PC-3 (cell line): Measurements from ENCODE around the gene KLHDC8A. TPM values are rescaled to one million over a fixed set of nuclear protein-coding genes. Genes with fewer than 3 reads are reported as not detected.

Experiments used
- ATAC-seq: fragments of 200-7000 bp; cut with Tn5 transposase; 2 replicates; pipeline ENCODE4 v1.9.1; 2020; ENCODE audit warnings: mild to moderate bottlenecking, moderate library complexity
- BruUV-seq: library from RNA; stranded (reverse); fragments of 400-500 nt; replicated peaks from 2 replicates; lab custom pipeline; 2021; lab: Mats Ljungman, UMichigan
- CTCF ChIA-PET: fragments of 300-600 bp; sonication (Branson Sonifier 250); formaldehyde crosslinking; loops from one replicate; lab custom pipeline; 2022; ENCODE audit warnings: antibody characterized with exemption; lab: Charles Lee
- POLR2A ChIA-PET: fragments of 300-600 bp; sonication (Branson Sonifier 250); formaldehyde crosslinking; loops from one replicate; lab custom pipeline; 2022; ENCODE audit warnings: antibody characterized with exemption; ENCODE audit not compliant: unreplicated experiment; lab: Charles Lee
- DNase-seq: peaks from one replicate; pipeline ENCODE4 v3.0.0-alpha.2; 2015
- H2AFZ ChIP-seq: fragments of 300-600 bp; sonication (generic); 2 replicates; pipeline ENCODE4 v1.6.0; 2016; ENCODE audit warnings: antibody characterized with exemption, low read length
- H3F3A ChIP-seq: fragments of 300-600 bp; sonication (generic); one replicate; pipeline ENCODE4 v1.6.0; 2017; ENCODE audit warnings: antibody characterized with exemption, low read length, control low read depth, mild to moderate bottlenecking; ENCODE audit not compliant: unreplicated experiment
- H3K27ac ChIP-seq: fragments of 300-600 bp; sonication (generic); 2 replicates; pipeline ENCODE4 v1.5.1; 2016; ENCODE audit warnings: mild to moderate bottlenecking, low read length
- H3K27me3 ChIP-seq: fragments of 300-600 bp; sonication (generic); 2 replicates; pipeline ENCODE4 v1.6.1; 2016; ENCODE audit warnings: low read length, mixed read lengths
- H3K36me3 ChIP-seq: fragments of 300-600 bp; sonication (generic); 2 replicates; pipeline ENCODE4 v1.6.1; 2016; ENCODE audit warnings: low read depth, mixed run types, low read length, mixed read lengths
- H3K4me1 ChIP-seq: fragments of 300-600 bp; sonication (generic); 2 replicates; pipeline ENCODE4 v1.5.1; 2016; ENCODE audit warnings: low read length; ENCODE audit not compliant: insufficient read depth
- H3K4me2 ChIP-seq: fragments of 300-600 bp; sonication (generic); 2 replicates; pipeline ENCODE4 v1.6.0; 2016; ENCODE audit warnings: low read length
- H3K4me3 ChIP-seq: fragments of 300-600 bp; sonication (generic); 2 replicates; pipeline ENCODE4 v1.5.1; 2016; ENCODE audit warnings: mild to moderate bottlenecking, low read length, mixed read lengths
- H3K79me2 ChIP-seq: fragments of 300-600 bp; sonication (generic); 2 replicates; pipeline ENCODE4 v1.6.1; 2017; ENCODE audit warnings: low read length, mixed read lengths
- H3K9ac ChIP-seq: fragments of 300-600 bp; sonication (generic); 2 replicates; pipeline ENCODE4 v1.6.0; 2016; ENCODE audit warnings: mild to moderate bottlenecking, low read length
- H3K9me2 ChIP-seq: fragments of 300-600 bp; sonication (generic); replicated peaks from 2 replicates; pipeline ENCODE4 v1.6.1; 2016; ENCODE audit warnings: mixed run types, low read length, mixed read lengths
- H3K9me3 ChIP-seq: fragments of 300-600 bp; sonication (generic); 2 replicates; pipeline ENCODE4 v1.6.1; 2016; ENCODE audit warnings: low read length, mixed read lengths
- H4K20me1 ChIP-seq: fragments of 300-600 bp; sonication (generic); 2 replicates; pipeline ENCODE4 v1.6.1; 2016; ENCODE audit warnings: low read length, mixed read lengths
- EZH2 ChIP-seq: fragments of 300-600 bp; sonication (generic); IDR thresholded peaks from one replicate; pipeline ENCODE4 v1.6.1; 2017; ENCODE audit warnings: antibody characterized with exemption, mild to moderate bottlenecking, low read length; ENCODE audit not compliant: unreplicated experiment
- EZH2phosphoT487 ChIP-seq: fragments of 300-600 bp; sonication (generic); IDR thresholded peaks from 2 replicates; pipeline ENCODE4 v1.6.1; 2018; ENCODE audit warnings: mild to moderate bottlenecking, antibody characterized with exemption, low read length, borderline replicate concordance
- intact Hi-C: fragments of 100-400 bp; cut with micrococcal nuclease; formaldehyde crosslinking; loops from 2 replicates; pipeline ENCODE4 v1.9.0; 2023
- total RNA-seq: library from RNA; depleted of rRNA; stranded (reverse); fragments of >200 nt; gene quantifications from 2 replicates; pipeline ENCODE4 v1.2.3, GENCODE V29; 2014
- TF ChIP-seq, protein P1 (sequence below): fragments of 300-600 bp; sonication (generic); conservative IDR thresholded peaks from 2 replicates; pipeline ENCODE4 v1.5.1; 2017; ENCODE audit warnings: antibody characterized with exemption, low read depth, mild to moderate bottlenecking, low read length

The KLHDC8A gene
- total RNA-seq, 1 experiment from 2014 or later = not detected

DNA sequence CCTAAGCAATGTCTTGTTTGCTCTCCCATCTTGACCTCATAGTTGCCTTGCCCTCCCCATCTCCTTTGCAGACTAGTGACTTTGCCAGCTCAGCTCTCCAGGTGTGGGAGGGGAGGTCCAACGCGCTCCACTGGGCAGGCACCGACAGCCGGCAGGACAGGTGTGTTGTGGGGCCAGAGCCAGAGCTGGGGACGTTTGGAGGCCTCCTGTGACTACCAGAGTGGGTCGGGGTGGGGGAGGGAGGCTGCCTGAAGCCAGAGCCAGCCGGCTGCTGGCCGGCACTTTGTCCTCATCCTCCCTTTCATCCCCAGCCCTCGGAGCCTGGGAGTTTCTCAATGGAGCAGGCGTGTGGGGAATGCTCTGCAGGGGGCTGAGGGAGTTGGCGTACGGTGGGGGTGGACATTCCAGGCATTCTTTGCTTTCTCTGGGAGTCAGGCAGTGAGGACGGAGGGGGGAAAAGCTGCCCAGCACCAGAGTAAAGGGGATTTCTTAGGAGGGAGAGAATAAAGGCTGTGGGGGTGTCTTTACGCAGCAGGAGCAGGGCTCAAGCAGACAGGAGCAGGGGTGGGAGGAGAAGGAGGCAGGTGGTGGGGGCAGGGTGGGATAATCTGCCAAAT, 55.4 kb downstream of the KLHDC8A start:
- BruUV-seq = no TSS peak
- H3K79me2 ChIP-seq = no peaks in the 10 kb centered on the region
- no peaks in the 10 kb centered on the region for H3K27me3 ChIP-seq
- H3K9me2 ChIP-seq = no peaks in the 10 kb centered on the region
- peaks cover 30% of the 10 kb centered on the region for H3K4me1 ChIP-seq
- DNase-seq (peak; percentile 56), ATAC-seq (0 out of 2 replicates have a peak, but pooled peaks have one; percentile 9)
- H3F3A ChIP-seq = no peaks in the 10 kb centered on the region
- H2AFZ ChIP-seq = peak overlapping the region; percentile 60; the same call in 1 of the 2 replicates
- H3K27ac ChIP-seq = peak overlapping the region; percentile 14; the same call in 1 of the 2 replicates
- H3K4me2 ChIP-seq = peak overlapping the region; percentile 42
- ChIA-PET POLR2A (no interaction called here), CTCF (no interaction called here)
- 0 out of 2 replicates have a peak overlapping the region, but pooled peaks have one; percentile 5 for H3K9ac ChIP-seq
- H3K9me3 ChIP-seq = no peaks in the 10 kb centered on the region
- TF ChIP-seq EZH2 (no peak), EZH2phosphoT487 (no peak)
- TF ChIP-seq, protein P1, sequence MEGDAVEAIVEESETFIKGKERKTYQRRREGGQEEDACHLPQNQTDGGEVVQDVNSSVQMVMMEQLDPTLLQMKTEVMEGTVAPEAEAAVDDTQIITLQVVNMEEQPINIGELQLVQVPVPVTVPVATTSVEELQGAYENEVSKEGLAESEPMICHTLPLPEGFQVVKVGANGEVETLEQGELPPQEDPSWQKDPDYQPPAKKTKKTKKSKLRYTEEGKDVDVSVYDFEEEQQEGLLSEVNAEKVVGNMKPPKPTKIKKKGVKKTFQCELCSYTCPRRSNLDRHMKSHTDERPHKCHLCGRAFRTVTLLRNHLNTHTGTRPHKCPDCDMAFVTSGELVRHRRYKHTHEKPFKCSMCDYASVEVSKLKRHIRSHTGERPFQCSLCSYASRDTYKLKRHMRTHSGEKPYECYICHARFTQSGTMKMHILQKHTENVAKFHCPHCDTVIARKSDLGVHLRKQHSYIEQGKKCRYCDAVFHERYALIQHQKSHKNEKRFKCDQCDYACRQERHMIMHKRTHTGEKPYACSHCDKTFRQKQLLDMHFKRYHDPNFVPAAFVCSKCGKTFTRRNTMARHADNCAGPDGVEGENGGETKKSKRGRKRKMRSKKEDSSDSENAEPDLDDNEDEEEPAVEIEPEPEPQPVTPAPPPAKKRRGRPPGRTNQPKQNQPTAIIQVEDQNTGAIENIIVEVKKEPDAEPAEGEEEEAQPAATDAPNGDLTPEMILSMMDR = no peak
- no peaks in the 10 kb centered on the region; the same call in 1 of the 2 replicates for H3K36me3 ChIP-seq
- no peaks in the 10 kb centered on the region for H4K20me1 ChIP-seq
- peak overlapping the region; percentile 16; the same call in 1 of the 2 replicates for H3K4me3 ChIP-seq
- intact Hi-C loops = no loop called here

DNA sequence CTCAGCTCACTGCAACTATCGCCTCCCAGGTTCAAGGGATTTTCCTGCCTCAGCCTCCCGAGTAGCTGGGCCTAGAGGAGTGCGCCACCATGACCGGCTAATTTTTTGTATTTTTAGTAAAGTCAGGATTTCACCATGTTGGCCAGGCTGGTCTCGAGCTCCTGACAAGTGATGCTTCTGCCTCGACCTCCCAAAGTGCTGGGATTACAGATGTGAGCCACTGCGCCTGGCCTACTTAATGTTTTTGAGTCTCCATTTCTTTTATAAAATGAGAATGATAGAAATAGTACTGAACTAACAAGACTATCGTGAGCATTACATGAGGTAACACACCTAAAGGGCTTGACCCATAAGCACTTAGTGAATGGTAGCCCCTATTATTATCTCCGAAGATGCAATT, 56.6 kb downstream of the KLHDC8A start:
- no peak overlapping the region for H3K9ac ChIP-seq
- intact Hi-C loops = no loop called here
- H3F3A ChIP-seq = no peaks in the 10 kb centered on the region
- no peak overlapping the region for H3K4me2 ChIP-seq
- ChIA-PET POLR2A (no interaction called here), CTCF (no interaction called here)
- H3K9me2 ChIP-seq = no peaks in the 10 kb centered on the region
- H4K20me1 ChIP-seq = no peaks in the 10 kb centered on the region
- no TSS peak for BruUV-seq
- no peak overlapping the region for H2AFZ ChIP-seq
- ATAC-seq (no peak), DNase-seq (no peak)
- no peaks in the 10 kb centered on the region; the same call in 1 of the 2 replicates for H3K36me3 ChIP-seq
- H3K4me1 ChIP-seq = peaks cover 37% of the 10 kb centered on the region
- H3K27ac ChIP-seq = no peak overlapping the region
- no peaks in the 10 kb centered on the region for H3K79me2 ChIP-seq
- H3K4me3 ChIP-seq = no peak overlapping the region
- TF ChIP-seq EZH2phosphoT487 (no peak), EZH2 (no peak)
- TF ChIP-seq, protein P1 = no peak
- no peaks in the 10 kb centered on the region for H3K9me3 ChIP-seq
- no peaks in the 10 kb centered on the region for H3K27me3 ChIP-seq
